Activated CD4-positive, alpha-beta T cell treated with anti-CD3 and anti-CD28 coated beads, Interleukin-10, Interleukin-2, amounts not matched to agents 100 ng/mL and 50 ng/mL, durations not matched to agents 16 hours and 8 hours (primary cell): Measurements from ENCODE around the gene MRPL21.

ENCODE experiments used
- DNase-seq: peaks from one replicate; pipeline ENCODE4 v3.0.0-alpha.2; 2020

The MRPL21 gene

DNA sequence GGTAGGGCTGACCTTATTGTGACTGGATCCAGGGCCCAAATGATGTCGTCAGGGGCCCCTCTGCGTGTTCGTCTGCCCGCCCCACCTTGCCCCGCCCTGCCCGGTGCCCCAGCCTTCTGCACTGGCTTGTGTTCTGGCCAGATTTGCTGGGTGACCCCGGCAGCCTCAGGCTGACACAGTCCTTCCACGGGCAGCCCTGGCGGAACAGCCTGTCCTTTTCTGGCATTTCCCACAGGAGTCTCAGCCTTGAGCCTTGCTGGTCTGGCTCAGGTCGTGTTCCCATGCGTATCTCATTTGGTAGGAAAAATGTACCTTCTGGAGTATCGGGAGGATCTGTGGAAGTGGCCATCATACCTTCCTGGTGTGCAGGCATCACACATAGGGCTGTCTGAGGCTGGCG is 31.0 kb upstream of the MRPL21 start:
- no peak for DNase-seq

DNA sequence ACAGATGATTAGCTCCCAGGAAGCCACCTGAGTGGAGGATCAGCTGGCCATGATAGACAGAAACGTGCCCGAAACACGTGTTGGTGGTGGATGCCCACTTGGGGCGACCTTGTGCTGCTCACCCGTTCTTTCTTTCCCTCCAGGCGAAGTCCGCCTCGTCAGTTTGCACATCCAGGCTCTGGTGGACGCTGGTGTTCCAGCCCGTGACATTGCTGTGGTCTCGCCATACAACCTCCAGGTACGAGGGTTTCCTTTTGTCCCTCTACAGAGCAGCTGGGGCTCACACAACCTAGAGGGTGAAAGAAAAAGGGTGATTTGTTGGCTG is 30.7 kb upstream of the MRPL21 start:
- no peak for DNase-seq

DNA sequence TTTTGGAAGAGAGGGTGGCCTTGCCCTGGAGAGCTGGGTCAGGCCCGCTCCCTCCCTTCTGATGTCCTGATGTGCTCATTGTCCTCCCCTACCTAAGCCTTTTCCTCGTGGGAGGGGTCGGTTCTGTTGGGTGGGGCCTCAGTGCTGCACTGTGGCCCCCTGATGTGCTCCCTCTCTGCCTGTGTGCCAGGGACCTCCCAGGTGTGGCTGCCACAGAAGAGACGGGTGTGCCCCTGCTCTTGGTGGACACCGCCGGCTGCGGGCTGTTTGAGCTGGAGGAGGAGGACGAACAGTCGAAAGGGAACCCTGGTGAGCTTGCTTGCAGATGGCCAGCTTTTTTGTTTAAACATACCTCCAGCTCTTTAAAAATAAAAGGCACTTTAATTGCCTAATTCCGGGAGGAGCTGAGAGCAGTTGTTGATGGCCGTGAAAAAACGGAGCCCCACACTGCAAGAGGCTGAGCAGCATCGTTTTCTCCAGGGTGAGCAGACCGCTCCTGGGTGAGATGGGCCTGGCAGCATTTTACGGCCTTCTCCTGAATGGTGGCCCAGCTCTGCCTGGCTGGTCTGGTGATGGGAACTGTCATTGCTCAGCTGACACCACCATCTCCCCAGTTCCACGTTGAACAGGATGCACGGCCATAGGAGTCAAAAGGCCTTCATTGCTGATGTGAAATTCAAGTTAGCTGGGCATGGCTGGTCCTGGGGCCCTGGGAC is 30.1 kb upstream of the MRPL21 start:
- no peak for DNase-seq

DNA sequence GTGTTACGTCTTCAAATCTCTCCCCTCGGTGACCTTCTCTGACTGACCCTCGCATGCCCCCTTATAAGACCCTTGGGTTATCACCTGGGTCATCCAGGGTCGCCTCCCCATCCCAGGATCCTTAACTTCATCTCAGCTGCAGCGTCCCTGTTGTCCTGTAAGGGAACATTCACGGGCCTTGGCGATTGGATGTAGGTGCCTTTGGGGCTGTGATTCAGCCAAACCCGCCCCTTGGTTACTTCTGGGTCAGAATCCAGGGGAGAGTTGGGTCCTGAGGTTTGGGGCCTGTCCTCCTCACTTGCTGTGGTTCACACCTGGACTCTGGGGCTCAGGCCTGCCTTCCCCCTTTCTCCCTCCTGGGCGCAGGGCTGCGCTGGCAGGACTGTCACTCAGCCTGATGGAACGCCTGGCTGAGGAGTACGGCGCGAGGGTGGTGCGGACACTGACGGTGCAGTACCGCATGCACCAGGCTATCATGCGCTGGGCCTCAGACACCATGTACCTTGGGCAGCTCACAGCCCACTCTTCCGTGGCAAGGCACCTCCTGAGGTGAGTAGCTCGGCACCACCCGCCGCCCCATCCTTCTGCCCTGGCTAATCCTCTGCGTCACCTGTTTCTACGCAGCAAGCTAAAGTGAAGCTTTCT is 29.4 kb upstream of the MRPL21 start:
- no peak for DNase-seq

DNA sequence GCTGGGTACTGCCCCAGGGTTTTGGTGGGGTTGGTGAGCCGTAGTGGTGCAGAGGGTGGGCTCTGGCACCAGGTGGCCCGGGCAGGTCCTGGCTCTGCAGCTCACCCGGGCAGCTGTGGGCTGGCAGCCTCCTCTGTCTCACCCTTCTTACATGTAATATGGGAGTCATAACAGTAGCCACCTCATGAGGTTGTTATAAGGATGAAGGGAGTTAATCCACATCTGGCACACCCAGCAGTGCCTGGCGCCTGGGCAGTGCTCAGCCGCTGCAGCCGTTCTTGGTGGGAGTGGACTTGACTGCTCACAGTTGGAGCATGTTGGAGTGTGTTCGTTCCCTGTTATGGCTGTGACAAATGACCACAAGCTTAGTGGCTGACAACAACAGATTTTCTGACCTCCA is 28.7 kb upstream of the MRPL21 start:
- no peak for DNase-seq

DNA sequence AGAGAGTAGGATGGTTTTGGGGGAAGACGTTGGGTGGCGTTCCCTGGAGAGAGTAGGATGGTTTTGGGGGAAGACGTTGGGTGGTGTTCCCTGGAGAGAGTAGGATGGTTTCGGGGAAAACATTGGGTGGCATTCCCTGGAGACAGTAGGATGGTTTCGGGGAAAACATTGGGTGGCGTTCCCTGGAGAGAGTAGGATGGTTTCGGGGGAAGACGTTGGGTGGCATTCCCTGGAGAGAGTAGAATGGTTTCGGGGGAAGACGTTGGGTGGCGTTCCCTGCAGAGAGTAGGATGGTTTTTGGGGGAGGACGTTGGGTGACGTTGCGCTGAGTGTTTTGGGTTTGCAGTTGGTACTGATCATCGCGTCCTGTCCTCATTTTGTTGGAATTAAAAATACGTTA is 28.3 kb upstream of the MRPL21 start:
- DNase-seq = no peak

DNA sequence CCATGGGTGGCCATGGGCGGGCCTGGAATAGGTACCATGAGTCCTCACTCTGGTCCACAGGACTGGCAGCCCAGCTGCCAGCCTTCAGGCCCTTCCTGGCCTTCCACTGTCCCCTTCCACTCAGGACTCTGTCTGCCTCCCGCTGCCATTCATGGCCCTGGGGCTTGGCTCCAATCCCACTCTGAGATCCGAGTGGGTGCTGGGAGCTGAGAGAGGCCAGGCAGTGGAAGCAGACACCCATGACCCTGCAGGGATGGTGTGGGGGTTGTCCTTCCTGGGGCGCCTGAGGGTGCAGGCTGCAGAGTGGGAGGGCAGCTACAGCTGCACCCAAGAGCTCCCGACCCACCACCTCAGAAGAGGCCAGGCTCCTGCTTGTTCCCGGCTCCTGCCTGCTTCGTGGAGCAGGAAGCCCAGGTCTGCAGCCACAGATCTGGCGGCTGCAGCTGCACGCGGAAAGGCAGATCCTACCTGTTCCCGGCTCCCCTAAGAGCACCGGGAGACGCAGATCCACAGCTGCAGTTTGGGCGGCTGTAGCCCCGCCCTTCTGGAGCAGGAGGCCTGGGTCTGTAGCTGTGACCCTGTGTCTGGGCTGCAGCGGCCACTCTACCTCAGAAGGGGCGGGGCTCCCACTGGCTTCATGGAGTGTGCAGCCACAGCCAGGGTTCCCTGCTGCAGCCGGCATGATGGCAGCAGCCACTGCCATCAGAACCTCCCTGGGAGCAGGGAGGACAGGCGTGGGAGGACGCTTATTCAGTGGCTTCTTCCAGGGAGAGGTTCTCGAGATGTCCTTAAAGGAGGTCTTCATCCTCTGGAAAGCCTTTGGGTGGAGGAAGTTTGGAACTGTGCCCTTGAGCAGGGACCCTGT is 27.6 kb upstream of the MRPL21 start:
- no peak for DNase-seq

DNA sequence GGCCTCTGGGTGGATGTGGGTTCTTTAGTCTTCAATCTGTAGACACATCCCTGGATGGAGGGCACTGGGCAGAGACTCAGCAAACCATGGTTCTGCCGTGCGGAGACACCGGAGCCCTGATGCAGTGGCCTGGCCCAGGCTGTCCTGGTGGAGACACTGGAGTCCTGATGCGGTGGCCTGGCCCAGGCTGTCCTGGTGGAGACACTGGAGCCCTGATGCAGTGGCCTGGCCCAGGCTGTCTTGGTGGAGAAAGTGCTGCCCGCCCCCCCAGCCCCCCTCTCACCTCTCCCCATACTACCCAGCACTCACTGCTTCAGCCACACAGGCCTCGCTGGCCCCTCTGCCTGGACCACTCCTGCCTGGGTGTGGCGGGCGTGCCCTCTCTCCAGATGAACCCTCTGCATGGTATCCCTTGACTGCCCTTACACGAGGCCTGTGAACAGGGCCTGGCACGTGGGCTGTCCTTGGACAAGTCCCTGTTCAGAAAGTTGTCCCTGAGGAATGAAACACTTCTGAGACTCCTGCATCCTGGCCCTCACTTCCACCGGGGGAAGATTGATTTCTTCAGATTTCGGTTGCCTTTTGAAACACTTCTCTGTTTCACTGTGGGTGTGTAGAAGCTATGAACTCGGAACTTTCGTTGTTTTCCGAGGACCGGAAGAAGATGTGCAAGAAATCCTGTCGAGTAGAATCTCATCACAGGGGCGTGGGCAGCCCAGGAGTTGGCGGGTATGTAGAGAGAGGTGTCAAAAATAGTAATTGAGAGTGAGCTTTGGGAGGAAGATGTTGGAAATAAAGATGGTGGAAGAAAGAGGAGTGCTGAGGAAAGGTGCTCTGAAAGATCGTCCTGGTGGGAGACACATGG is 26.3 kb upstream of the MRPL21 start:
- DNase-seq = no peak

DNA sequence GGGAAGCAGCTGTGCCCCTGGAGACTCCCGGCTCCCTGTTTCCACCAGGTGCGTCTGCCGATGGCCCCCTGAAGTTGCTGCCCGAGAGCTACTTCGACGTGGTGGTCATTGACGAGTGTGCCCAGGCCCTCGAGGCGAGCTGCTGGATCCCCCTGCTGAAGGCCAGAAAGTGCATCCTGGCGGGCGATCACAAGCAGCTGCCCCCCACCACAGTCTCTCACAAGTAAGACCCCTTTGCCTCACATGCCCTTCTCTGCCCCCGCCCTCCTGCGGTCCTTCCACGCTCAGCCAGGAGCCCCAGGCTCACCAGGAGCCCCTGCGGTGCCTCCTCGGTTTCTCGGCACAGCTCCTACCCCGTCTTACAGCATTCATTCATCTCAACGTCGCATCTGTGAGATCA is 25.5 kb upstream of the MRPL21 start:
- DNase-seq = no peak

DNA sequence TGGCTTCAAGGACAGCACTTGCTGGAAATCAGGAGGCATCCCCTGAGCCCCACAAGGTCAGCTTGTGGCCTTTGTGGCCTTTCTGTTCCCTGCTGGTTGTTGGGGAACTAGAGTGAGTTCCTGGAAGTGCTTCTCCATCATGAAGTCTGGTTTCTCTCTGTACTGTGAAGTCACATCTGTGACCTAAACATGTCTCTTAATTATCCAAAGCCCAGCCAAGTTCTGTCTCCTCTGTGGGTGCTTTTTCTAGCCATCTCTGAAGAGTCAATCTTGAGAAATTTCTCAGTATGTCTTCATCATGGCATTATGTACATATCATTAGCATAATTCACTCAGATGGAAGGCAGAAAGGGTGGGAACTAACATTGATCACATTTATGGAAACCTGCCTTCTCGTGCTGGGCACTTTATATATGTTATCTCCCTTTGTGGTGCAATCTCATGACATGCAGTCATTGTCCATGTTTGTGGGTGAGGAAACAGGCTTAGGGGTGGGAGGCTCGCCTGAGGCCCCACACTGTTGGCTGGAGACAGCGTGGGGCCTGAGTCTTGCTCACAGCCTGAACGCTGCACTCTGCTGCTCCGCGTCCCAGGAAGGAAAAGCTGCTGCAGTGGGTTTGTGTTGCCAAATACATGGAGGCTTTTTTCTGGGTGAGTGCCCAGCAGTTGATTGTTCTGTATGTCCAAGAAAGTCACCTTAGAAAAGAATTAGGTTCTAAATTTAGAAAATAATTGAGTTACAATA is 24.7 kb upstream of the MRPL21 start:
- DNase-seq = no peak

DNA sequence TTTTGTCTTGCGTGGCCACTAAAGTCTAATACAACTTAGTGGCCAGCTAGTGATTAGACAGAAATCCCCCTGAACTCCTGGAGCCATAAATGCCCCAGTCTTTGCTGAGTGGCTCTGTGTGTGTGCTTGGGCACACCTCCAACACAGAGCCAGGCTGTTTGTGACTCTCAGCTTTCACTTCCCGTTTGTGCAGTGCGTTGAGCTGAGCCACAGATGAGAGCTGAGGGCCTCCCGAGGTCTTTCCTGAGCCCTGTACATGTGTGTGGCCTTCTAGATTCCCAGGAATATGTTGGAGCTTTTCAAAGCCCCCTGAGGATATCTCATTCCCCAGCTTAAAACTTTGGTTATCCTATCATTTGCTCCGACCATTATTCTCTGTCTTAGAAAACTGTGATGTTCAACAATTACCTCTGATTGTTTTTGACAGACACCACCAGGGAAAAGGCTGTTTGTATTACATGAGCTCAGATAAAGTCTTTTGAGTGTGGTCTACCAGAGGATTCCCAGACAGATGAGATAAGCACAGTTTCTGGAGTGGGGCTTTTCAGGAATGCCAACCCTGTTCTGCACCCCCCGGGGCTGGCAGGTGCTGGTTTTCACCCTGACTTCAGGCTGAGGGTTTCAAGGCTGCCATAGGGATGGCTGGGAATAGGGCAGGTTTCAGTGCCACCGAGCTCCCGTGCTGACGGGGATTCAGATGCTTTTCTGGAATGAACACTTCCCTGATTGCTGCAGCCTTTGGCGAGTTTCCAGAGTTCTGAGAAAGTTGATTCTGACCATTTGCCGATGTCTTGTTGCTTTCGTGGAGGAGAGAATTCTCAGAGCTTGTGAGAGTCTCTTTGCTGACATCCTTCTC is 23.9 kb upstream of the MRPL21 start:
- no peak for DNase-seq

DNA sequence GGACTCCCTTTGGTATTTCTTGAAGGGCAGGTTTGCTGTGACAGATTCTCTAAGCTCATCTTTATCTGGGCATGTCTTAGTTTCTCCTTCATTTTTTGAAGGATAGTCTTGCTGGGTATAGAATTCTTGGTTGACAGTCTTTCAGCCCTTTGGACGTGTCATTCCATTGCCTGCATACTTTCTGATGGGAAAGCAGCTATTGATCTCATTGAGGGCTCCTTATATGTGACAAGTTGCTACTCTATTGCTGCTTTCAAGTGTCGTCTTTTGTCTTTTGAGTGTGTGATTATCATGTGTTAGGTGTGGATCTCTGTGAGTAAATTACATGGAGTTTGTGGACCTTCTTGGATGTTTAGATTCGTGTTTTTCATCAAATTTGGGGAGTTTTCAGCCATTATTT is 22.0 kb upstream of the MRPL21 start:
- DNase-seq = no peak

DNA sequence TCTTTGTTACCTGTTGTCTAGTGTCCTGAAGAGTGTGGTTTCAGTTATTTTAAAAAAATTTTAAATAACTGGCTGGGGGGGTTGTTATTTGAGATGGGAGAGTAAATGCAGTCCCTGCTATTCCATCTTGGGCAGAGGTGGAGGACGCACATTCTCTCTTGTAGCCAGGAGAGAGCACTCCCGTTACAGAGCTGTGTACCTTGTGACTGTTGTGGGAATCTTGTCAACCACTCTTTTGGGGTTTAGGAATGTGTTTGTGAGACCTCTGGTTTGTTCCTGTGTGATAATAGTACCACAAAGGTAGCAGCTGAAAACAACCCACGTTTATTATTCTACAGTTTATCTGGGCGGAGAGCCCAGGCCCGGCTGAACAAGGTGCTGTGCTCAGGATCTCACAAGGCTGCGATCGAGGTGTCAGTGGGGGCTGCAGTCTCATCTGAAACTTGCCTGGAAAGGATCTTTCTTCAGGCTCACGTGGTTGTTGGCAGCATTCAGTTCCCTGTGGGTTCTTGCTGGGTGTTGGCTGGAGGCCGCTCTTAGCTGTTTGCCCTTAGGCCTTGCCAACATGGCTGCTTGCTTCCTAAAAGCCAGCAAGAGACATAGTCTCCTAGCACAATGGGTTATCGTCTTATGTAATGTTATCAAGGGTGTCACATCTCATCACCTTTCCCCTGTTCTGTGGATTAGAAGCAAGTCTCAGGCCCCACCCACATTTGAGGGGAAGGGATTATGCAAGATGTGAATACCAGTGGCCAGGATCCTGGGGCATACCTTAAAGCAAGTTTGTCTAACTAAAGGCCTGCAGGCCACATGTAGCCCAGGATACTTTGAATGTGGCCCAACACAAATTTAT is 20.7 kb upstream of the MRPL21 start:
- no peak for DNase-seq

DNA sequence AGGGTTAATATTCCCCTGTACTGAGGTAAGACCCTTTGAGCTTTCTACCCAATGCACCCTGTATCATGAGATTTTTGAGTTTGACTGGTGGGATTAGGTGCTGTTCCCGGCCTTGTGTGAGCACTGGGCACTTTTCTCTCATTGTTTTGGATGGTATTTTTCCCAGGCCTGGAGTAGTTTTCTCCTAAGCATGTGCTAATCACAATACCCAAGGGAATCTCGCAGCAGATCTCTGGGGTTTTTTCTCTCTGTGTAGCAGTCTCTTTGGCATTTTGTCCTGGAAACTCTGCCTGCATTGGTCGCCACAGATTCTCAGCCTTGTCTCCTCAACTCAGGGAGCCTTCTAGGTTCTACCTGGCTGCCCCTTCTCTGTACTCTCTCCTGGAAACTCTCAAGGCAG is 20.0 kb upstream of the MRPL21 start:
- DNase-seq = no peak

DNA sequence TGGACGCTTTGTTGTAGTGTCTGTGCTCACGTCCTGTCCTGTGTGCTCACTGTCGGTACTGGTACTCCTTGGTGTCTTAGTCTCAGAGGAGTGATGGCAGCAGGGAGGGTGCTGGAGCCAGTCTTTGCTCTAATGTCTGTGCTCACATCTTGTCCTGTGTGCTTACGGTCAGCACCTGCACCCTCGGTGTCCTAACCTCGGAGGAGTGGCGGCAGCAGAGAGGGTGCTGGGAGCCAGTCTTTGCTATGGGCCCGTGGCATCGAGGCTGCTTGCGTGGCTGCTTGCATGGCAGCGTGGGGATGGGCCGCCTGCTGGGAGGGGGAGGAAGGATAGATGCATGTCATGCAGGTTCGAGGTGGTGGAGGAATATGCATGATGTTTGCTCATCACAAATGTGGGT is 12.8 kb upstream of the MRPL21 start:
- DNase-seq = no peak

DNA sequence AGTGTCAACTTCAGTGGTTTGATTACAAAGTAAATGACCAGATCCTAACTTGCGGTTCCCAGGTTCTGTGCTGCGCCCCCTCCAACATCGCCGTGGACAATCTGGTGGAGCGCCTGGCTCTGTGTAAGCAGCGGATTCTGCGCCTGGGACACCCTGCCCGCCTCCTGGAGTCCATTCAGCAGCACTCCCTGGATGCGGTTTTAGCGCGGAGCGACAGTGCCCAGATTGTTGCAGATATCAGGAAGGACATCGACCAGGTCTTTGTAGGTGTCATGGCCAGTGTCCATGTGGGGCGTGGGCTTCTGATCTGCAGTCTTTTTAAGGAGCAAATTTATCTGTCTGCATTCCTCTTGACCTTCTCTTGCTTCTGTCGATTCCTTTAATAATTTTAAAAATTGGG is 11.1 kb upstream of the MRPL21 start:
- DNase-seq = no peak

DNA sequence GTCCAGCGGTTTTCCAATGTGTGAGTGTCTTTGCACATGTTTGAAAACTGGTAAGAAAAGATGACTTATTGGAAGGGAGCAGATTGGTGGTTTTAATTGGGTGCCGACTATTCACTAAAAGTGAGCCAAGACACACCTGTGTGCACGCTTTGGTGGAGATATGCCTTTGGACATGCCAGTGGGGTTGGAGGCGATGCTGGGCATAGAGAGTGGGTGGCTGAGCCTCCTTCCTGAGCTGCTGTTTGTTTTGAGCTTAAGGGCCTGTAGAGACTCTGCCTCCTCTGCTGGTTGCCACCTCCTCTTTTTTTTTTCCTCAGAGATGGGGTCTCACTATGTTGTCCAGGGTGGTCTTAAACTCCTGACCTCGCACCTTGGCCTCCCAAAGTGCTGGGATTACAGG is 9.6 kb upstream of the MRPL21 start:
- DNase-seq = no peak

DNA sequence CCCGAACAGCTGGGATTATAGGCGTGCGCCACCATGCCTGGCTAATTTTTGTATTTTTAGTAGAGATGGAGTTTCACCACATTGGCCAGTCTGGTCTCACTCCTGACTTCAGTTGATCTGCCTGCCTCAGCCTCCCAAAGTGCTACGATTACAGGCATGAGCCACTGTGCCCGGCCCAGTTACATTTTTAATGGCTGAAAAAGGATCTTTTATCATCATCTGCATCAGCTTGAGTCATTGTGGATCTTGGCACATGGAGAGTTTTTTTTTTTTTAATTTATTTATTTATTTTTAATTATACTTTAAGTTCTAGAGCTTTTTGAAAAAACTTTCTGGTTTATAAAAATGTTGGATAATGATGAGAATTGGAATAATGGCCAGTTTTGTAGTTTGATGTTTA is 8.6 kb upstream of the MRPL21 start:
- DNase-seq = no peak

DNA sequence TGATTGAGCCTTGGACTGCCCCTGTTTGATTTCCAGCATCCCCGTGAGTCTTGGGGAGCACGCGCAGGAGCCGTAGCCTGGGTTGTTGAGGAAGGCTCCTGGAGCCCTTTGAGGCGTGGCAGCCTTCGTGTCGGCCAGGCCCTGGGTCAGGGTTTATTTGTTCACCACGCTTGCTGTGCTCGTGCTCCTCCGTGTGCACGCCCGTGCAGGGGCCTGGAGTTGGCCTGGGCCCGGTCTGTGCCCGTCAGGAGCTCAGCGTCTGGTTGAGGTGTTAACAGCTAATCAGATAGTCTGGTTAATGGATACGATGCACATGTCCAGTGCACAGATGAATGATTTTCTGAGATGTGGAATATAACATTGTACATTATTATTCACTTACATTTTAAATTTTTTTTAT is 8.1 kb upstream of the MRPL21 start:
- no peak for DNase-seq

DNA sequence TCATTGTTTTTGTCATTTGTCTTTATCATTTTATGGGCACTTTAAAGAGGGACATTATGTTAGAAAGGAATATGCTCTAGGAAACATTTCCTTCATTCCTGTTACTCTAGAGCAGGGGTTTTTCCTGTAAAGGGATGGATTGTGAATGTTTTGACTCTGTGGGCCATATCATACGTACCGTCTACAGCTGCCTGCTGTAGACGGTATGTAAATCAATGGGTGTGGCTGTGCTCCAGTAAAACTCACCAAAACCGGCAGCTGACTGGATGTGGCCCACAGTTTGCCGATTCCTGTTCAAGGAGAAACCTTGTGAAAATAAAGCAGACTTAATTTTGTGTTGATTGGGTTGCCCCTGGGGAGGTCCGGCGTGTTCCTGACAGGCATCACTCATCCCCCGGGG is 7.3 kb upstream of the MRPL21 start:
- no peak for DNase-seq

DNA sequence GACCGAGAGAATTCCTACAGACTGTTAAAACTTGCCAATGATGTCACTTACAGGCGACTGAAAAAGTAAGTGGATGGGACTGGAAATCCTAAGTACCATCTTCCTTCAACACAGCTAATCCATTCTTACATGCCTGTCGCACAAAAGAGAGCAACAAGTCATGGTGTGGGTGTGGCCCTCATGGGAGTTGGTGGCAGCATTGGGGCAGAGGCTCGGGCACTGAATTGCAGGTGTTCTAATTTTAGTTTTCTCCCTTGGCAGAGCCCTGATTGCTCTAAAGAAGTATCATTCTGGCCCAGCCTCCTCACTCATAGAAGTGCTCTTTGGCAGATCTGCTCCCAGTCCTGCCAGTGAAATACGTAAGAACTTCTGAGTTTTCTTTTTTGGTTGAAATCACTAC is 4.6 kb upstream of the MRPL21 start:
- DNase-seq = no peak
